Gastrocnemius medialis (tissue), 4 donors: ENCODE data around the gene NFATC4. TPM values are rescaled to one million over a fixed set of nuclear protein-coding genes. Genes with fewer than 3 reads are reported as not detected.
"Not testable (repeated sequence)": the region's sequence is repeated elsewhere in the genome, so short reads cannot be mapped to it uniquely, and the experiment has no call there.

Experiments used
- ATAC-seq, 2 donors: fragments of 150-250 bp; one replicate each; pipeline ENCODE4 v1.9.1; 2016
- DNase-seq, 2 donors: peaks; one replicate each; pipeline ENCODE4 v3.0.0-alpha.2; 2019
- H3K27ac ChIP-seq, 4 donors: fragments of 200-600 bp; sonication (generic); 1 replicate in 1 of 4; 2 replicates in 3 of 4; pipeline ENCODE4 v1.5.1; 2016 to 2018; ENCODE audit warnings: mild to moderate bottlenecking in 2 of 4, moderate library complexity in 1 of 4
- H3K27me3 ChIP-seq, 3 donors: fragments of 200-600 bp; sonication (generic) in 2 of 3; 1 replicate in 1 of 3; 2 replicates in 2 of 3; pipeline versions ENCODE4 v1.5.1 to v1.6.0; 2016 to 2019; ENCODE audit warnings: mild to moderate bottlenecking in 1 of 3, moderate library complexity in 1 of 3
- H3K36me3 ChIP-seq, 2 donors: fragments of 200-600 bp; sonication (generic) in 1 of 2; one replicate each; pipeline ENCODE4 v1.5.1; 2017 to 2018
- H3K4me1 ChIP-seq, 2 donors: fragments of 200-600 bp; sonication (generic) in 1 of 2; one replicate each; pipeline ENCODE4 v1.5.1; 2016 to 2017; ENCODE audit warnings: mild to moderate bottlenecking in 2 of 2
- H3K4me3 ChIP-seq, 4 donors: fragments of 200-600 bp; sonication (generic) in 3 of 4; 1 replicate in 1 of 4; 2 replicates in 3 of 4; pipeline ENCODE4 v1.5.1; 2016 to 2019; ENCODE audit warnings: mild to moderate bottlenecking in 2 of 4
- H3K9me3 ChIP-seq, 3 donors: fragments of 200-600 bp; sonication (generic) in 2 of 3; 1 replicate in 1 of 3; 2 replicates in 2 of 3; pipeline ENCODE4 v1.5.1; 2016 to 2019
- CTCF ChIP-seq, 5 experiments: fragments of 450-650 bp in 3 of 5; fragments of 200-600 bp in 2 of 5; sonication (generic) in 2 of 5; IDR thresholded peaks in 4 of 5; conservative IDR thresholded peaks in 1 of 5; 1 replicate in 4 of 5; 2 replicates in 1 of 5; pipeline ENCODE4 v1.5.1; 2016 to 2019; ENCODE audit warnings: antibody characterized with exemption in 5 of 5, mild to moderate bottlenecking in 3 of 5, moderate library complexity in 3 of 5
- POLR2A ChIP-seq, 2 donors: fragments of 450-650 bp; IDR thresholded peaks; one replicate each; pipeline ENCODE4 v1.6.1; 2017; ENCODE audit warnings: antibody characterized with exemption in 2 of 2, mild to moderate bottlenecking in 2 of 2, moderate library complexity in 2 of 2
- in situ Hi-C, 4 donors: fragments of 200-750 bp; cut with MboI; loops; one replicate each; pipeline versions ENCODE4 v1.15.0 to v1.8.0; 2017; ENCODE audit warnings: low sequenced_read_pairs in 4 of 4
- intact Hi-C: fragments of 100-400 bp; cut with DNase I; formaldehyde crosslinking; loops from one replicate; pipeline ENCODE4 v1.15.1; 2023; ENCODE audit warnings: low total_unique reads
- total RNA-seq, 4 donors: library from RNA; depleted of rRNA; stranded (reverse); fragments of >200 nt; gene quantifications; one replicate each; pipeline versions ENCODE4 v1.1.0 to v1.2.3, GENCODE V29; 2016

Gene NFATC4
- total RNA-seq, 4 donors from 2014 or later = 4.6 to 13.2 (median 7.5) TPM

GRCh38 chr14:24370748-24371147, 2.8 kb downstream of the NFATC4 start:
- no peaks in the 10 kb centered on the region for H3K36me3 ChIP-seq
- H3K4me1 ChIP-seq = peaks cover 6 to 10% of the 10 kb centered on the region in 2 donors
- H3K4me3 ChIP-seq = no peak overlapping the region
- H3K9me3 ChIP-seq = no peaks in the 10 kb centered on the region
- no peak for ATAC-seq
- TF ChIP-seq POLR2A (IDR thresholded peaks at IDR 0.05) (no peak), CTCF (IDR thresholded peaks at IDR 0.05 in 4 of 5, conservative IDR thresholded peaks at IDR 0.05 in 1 of 5) (no peak)
- no peak overlapping the region for H3K27ac ChIP-seq
- DNase-seq = no peak
- in situ Hi-C loops = no loop called here
- H3K27me3 ChIP-seq = peaks cover 28 to 36% (median 33%) of the 10 kb centered on the region in 3 donors
- intact Hi-C loops = no loop called here

- intact Hi-C loops, DNase-seq, H3K36me3 ChIP-seq, H3K4me1 ChIP-seq, H3K4me3 ChIP-seq, in situ Hi-C loops, H3K9me3 ChIP-seq, ATAC-seq: not testable (repeated sequence)
- Histone ChIP-seq H3K27me3 (peaks cover 20 to 28% (median 28%) of the 10 kb centered on the region in 3 donors), H3K27ac (peak overlapping the region in 2 of 4 donors; percentile 32 to 66)
These were observed 3.6 kb downstream of the NFATC4 start for GRCh38 chr14:24371605-24372004.

- Histone ChIP-seq H3K4me1 (peaks cover 5 to 6% of the 10 kb centered on the region in 2 donors), H3K9me3 (no peaks in the 10 kb centered on the region), H3K27me3 (peaks cover 8 to 17% (median 15%) of the 10 kb centered on the region in 3 donors), H3K36me3 (no peaks in the 10 kb centered on the region), H3K4me3 (no peak overlapping the region), H3K27ac (peak overlapping the region in 2 of 4 donors; percentile 42 to 66)
- intact Hi-C loops = no loop called here
- in situ Hi-C loops = no loop called here
- TF ChIP-seq POLR2A (IDR thresholded peaks at IDR 0.05) (no peak), CTCF (IDR thresholded peaks at IDR 0.05 in 4 of 5, conservative IDR thresholded peaks at IDR 0.05 in 1 of 5) (no peak)
- peak in 1 of 2 donors; percentile 34 for DNase-seq
- peak in 1 of 2 donors; percentile 35 for ATAC-seq
These were observed 4.9 kb downstream of the NFATC4 start for GRCh38 chr14:24372701-24373416.

- intact Hi-C loops (no loop called here), in situ Hi-C loops (no loop called here)
- TF ChIP-seq CTCF (IDR thresholded peaks at IDR 0.05 in 4 of 5, conservative IDR thresholded peaks at IDR 0.05 in 1 of 5) (no peak), POLR2A (IDR thresholded peaks at IDR 0.05) (no peak)
- no peak for DNase-seq
- ATAC-seq = no peak
- Histone ChIP-seq H3K9me3 (no peaks in the 10 kb centered on the region), H3K27ac (no peak overlapping the region), H3K27me3 (no peaks in the 10 kb centered on the region), H3K36me3 (no peaks in the 10 kb centered on the region), H3K4me1 (peaks cover 0 to 5% of the 10 kb centered on the region in 2 donors), H3K4me3 (no peak overlapping the region)
These were observed 8.6 kb downstream of the NFATC4 start for GRCh38 chr14:24376448-24377070.

GRCh38 chr14:24377126-24377525, 9.1 kb downstream of the NFATC4 start:
- H3K27me3 ChIP-seq = no peaks in the 10 kb centered on the region
- no peak overlapping the region for H3K4me3 ChIP-seq
- intact Hi-C loops (no loop called here), in situ Hi-C loops (no loop called here)
- no peaks in the 10 kb centered on the region for H3K9me3 ChIP-seq
- peaks cover 0 to 5% of the 10 kb centered on the region in 2 donors for H3K4me1 ChIP-seq
- no peak overlapping the region for H3K27ac ChIP-seq
- DNase-seq (no peak), ATAC-seq (no peak)
- no peaks in the 10 kb centered on the region for H3K36me3 ChIP-seq
- no peak for TF ChIP-seq POLR2A (IDR thresholded peaks at IDR 0.05)
- no peak for TF ChIP-seq CTCF (IDR thresholded peaks at IDR 0.05 in 4 of 5, conservative IDR thresholded peaks at IDR 0.05 in 1 of 5)
